Upper lobe of left lung (tissue), 6 donors: ENCODE data around the gene VSIG10. TPM values are rescaled to one million over a fixed set of nuclear protein-coding genes. Genes with fewer than 3 reads are reported as not detected.
A peak's percentile ranks its signal among the peaks of the same experiment; 100 is the strongest.

Source experiments
- ATAC-seq, 2 donors: fragments of 200-7000 bp; cut with Tn5 transposase; one replicate each; pipeline ENCODE4 v1.9.1; 2022; ENCODE audit warnings: mild to moderate bottlenecking in 2 of 2, moderate library complexity in 2 of 2; ENCODE audit not compliant: low FRiP score in 2 of 2
- DNase-seq, 2 donors: peaks; one replicate each; pipeline ENCODE4 v3.0.0-alpha.2; 2019 to 2020
- H3K27ac ChIP-seq, 4 donors: fragments of 200-600 bp; sonication (generic); one replicate each; pipeline ENCODE4 v1.5.1; 2016 to 2019
- H3K27me3 ChIP-seq, 4 donors: fragments of 200-600 bp; sonication (generic); one replicate each; pipeline ENCODE4 v1.5.1; 2017 to 2019
- H3K36me3 ChIP-seq, 4 donors: fragments of 200-600 bp; sonication (generic); one replicate each; pipeline ENCODE4 v1.5.1; 2016 to 2019
- H3K4me1 ChIP-seq, 4 donors: fragments of 200-600 bp; sonication (generic); one replicate each; pipeline ENCODE4 v1.5.1; 2018 to 2019
- H3K4me3 ChIP-seq, 4 donors: fragments of 200-600 bp; sonication (generic); one replicate each; pipeline ENCODE4 v1.5.1; 2017 to 2019; ENCODE audit warnings: mild to moderate bottlenecking in 2 of 4, moderate library complexity in 1 of 4
- H3K9me3 ChIP-seq, 4 donors: fragments of 200-600 bp; sonication (generic); one replicate each; pipeline ENCODE4 v1.5.1; 2018 to 2019
- CTCF ChIP-seq, 6 experiments: fragments of 450-650 bp in 4 of 6; fragments of 200-600 bp in 2 of 6; sonication (generic) in 2 of 6; IDR thresholded peaks; one replicate each; pipeline ENCODE4 v1.5.1; 2016 to 2019; ENCODE audit warnings: antibody characterized with exemption in 6 of 6
- EP300 ChIP-seq, 4 donors: sonication (generic); formaldehyde crosslinking; IDR thresholded peaks; one replicate each; pipeline ENCODE4 v1.5.1; 2017; ENCODE audit warnings: antibody characterized with exemption in 4 of 4, control low read depth in 2 of 4
- POLR2A ChIP-seq, 4 donors: fragments of 450-650 bp; IDR thresholded peaks; one replicate each; pipeline ENCODE4 v1.5.1; 2016 to 2017; ENCODE audit warnings: antibody characterized with exemption in 4 of 4, mild to moderate bottlenecking in 2 of 4
- POLR2AphosphoS5 ChIP-seq, 2 donors: sonication (generic); formaldehyde crosslinking; IDR thresholded peaks; one replicate each; pipeline ENCODE4 v1.5.1; 2017; ENCODE audit warnings: antibody characterized with exemption in 2 of 2
- WGBS, 2 donors: methylation state at CpG; one replicate each; pipeline ENCODE4 v1.1.5; 2017 to 2018; 5-methylcytosine and 5-hydroxymethylcytosine counted together
- total RNA-seq, 6 donors: library from RNA; depleted of rRNA in 4 of 6; stranded (reverse); fragments of >200 nt in 4 of 6; gene quantifications; one replicate each; pipeline versions ENCODE4 v1.1.0 to v1.2.1, GENCODE V29; 2016 to 2021
- donor health status: DM: no; HTN: no; CAD: no; lungs with moderate emphysema.
- donor health status: DM: no; HTN: yes; CAD: no; lungs with severe emphysema.

Gene VSIG10
- total RNA-seq, 6 donors from 2014 or later: 44.1 to 157 (median 72.8) TPM

DNA sequence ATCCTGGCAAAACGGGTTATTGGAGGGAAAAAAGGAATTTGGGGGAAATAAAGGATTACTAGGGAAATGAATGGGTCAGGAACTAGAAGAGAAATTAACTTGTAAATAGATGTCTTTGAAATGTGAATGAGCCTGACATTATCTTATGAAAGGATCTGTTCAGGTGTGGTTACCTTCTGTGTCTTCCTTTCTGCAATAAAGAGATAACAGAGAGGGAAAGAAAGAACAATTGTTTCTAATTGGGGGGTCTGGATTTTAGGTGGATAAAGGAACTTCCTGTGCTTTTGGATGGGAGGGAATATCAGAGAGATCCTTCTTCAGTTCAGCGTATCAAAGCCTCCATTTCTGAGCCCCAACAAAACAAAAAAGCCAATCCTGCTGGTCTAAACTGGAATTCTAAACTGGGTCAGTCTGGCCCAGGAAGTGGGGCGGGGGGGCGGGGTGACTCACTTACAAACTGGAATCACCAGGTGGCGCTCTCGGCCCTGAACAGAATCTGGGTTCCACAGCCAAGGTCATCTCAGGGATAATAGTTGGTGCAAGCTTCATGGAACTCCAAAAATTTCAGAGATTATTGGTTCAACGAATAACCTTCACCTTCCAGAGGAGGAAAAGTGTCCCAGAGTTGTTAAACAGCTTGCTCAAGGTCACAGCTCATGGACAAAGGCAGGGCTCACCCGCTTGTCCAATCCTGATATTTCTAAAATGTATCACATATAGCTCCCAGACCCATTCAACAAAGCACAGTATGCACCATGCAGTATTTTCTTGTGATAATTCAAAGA is 17.0 kb upstream of the VSIG10 start:
- Histone ChIP-seq H3K27me3 (no peaks in the 10 kb centered on the region), H3K4me3 (no peak overlapping the region), H3K27ac (peak overlapping the region in 2 of 4 donors; percentile 17 to 64), H3K9me3 (no peaks in the 10 kb centered on the region), H3K36me3 (no peaks in the 10 kb centered on the region), H3K4me1 (peaks cover 7 to 10% (median 10%) of the 10 kb centered on the region in 4 donors)
- peak; percentile 79 to 91 for ATAC-seq
- WGBS, 2 donors: 21 to 25% methylated on average over 7 to 8 of the region's 8 CpGs
- peak in 4 of 6 experiments; percentile 15 to 83 (median 52) for TF ChIP-seq CTCF (IDR thresholded peaks at IDR 0.05)
- no peak for TF ChIP-seq POLR2A (IDR thresholded peaks at IDR 0.05)
- DNase-seq: peak in 1 of 2 donors; percentile 83

- Histone ChIP-seq H3K27ac (no peak overlapping the region), H3K27me3 (no peaks in the 10 kb centered on the region), H3K4me1 (peaks cover 7 to 10% (median 10%) of the 10 kb centered on the region in 4 donors), H3K36me3 (no peaks in the 10 kb centered on the region), H3K9me3 (no peaks in the 10 kb centered on the region), H3K4me3 (no peak overlapping the region)
- TF ChIP-seq POLR2A (IDR thresholded peaks at IDR 0.05) (no peak), EP300 (IDR thresholded peaks at IDR 0.05) (no peak), POLR2AphosphoS5 (IDR thresholded peaks at IDR 0.05) (no peak), CTCF (IDR thresholded peaks at IDR 0.05) (no peak)
- ATAC-seq (no peak), DNase-seq (no peak)
- 89 to 90% methylated on average over 10 of the region's 10 CpGs for WGBS, 2 donors
Observed at GRCh38 chr12:118119449-118119879, 15.7 kb upstream of the VSIG10 start.

GRCh38 chr12:118109088-118109487 is 5.3 kb upstream of the VSIG10 start:
- H3K36me3 ChIP-seq: no peaks in the 10 kb centered on the region
- no peak overlapping the region for H3K27ac ChIP-seq
- ATAC-seq (no peak), DNase-seq (no peak)
- TF ChIP-seq POLR2A (IDR thresholded peaks at IDR 0.05) (no peak), CTCF (IDR thresholded peaks at IDR 0.05) (no peak), EP300 (IDR thresholded peaks at IDR 0.05) (no peak), POLR2AphosphoS5 (IDR thresholded peaks at IDR 0.05) (no peak)
- no peaks in the 10 kb centered on the region for H3K9me3 ChIP-seq
- WGBS, 2 donors: 91 to 100% methylated on average over 1 of the region's 1 CpG
- no peak overlapping the region for H3K4me3 ChIP-seq
- no peaks in the 10 kb centered on the region for H3K27me3 ChIP-seq
- H3K4me1 ChIP-seq: peaks cover 5 to 13% (median 7%) of the 10 kb centered on the region in 4 donors

GRCh38 chr12:118107694-118108093 is 3.9 kb upstream of the VSIG10 start:
- no peaks in the 10 kb centered on the region for H3K27me3 ChIP-seq
- no peaks in the 10 kb centered on the region for H3K36me3 ChIP-seq
- WGBS, 2 donors: 91 to 94% methylated on average over 8 of the region's 8 CpGs
- H3K27ac ChIP-seq: no peak overlapping the region
- no peaks in the 10 kb centered on the region for H3K9me3 ChIP-seq
- ATAC-seq: no peak
- no peak overlapping the region for H3K4me3 ChIP-seq
- no peak for DNase-seq
- peaks cover 9 to 21% (median 15%) of the 10 kb centered on the region in 4 donors for H3K4me1 ChIP-seq
- no peak for TF ChIP-seq CTCF (IDR thresholded peaks at IDR 0.05)
- no peak for TF ChIP-seq EP300 (IDR thresholded peaks at IDR 0.05)
- TF ChIP-seq POLR2AphosphoS5 (IDR thresholded peaks at IDR 0.05): no peak
- TF ChIP-seq POLR2A (IDR thresholded peaks at IDR 0.05): no peak

- H3K4me3 ChIP-seq: no peak overlapping the region
- H3K36me3 ChIP-seq: no peaks in the 10 kb centered on the region
- H3K4me1 ChIP-seq: peaks cover 15 to 28% (median 19%) of the 10 kb centered on the region in 4 donors
- ATAC-seq: peak in 1 of 2 donors; percentile 31
- no peaks in the 10 kb centered on the region for H3K27me3 ChIP-seq
- WGBS, 2 donors: 74 to 82% methylated on average over 4 of the region's 4 CpGs
- DNase-seq: no peak
- no peak overlapping the region for H3K27ac ChIP-seq
- TF ChIP-seq EP300 (IDR thresholded peaks at IDR 0.05) (no peak), CTCF (IDR thresholded peaks at IDR 0.05) (no peak)
- no peaks in the 10 kb centered on the region for H3K9me3 ChIP-seq
Observed at GRCh38 chr12:118107011-118107410, 3.2 kb upstream of the VSIG10 start.
